AML-193 (cell line): Measurements from ENCODE around the gene UBASH3A.

Experiments
- DNase-seq, 2 experiments: peaks; one replicate each; lab custom pipeline; 2025; lab: John Stamatoyannopoulos, UW

UBASH3A gene

GRCh38 chr21:42403611-42404231, at the start of gene UBASH3A:
TSS of gene UBASH3A (plus strand) at chr21:42403902. CDS start at chr21:42403946, 44 bp downstream.
- no peak for DNase-seq

GRCh38 chr21:42356046-42356445, 47.7 kb upstream of the UBASH3A start:
- no peak for DNase-seq

- DNase-seq, result no peak
Measured at GRCh38 chr21:42356650-42357049, 47.1 kb upstream of the UBASH3A start.

GRCh38 chr21:42357307-42357706, 46.4 kb upstream of the UBASH3A start:
- no peak for DNase-seq

GRCh38 chr21:42358261-42358660, 45.4 kb upstream of the UBASH3A start:
- DNase-seq, result no peak

GRCh38 chr21:42358937-42359336, 44.8 kb upstream of the UBASH3A start:
- DNase-seq, result no peak

GRCh38 chr21:42360317-42360716, 43.4 kb upstream of the UBASH3A start:
- DNase-seq, result no peak

GRCh38 chr21:42361286-42361685, 42.4 kb upstream of the UBASH3A start:
- DNase-seq, result no peak

GRCh38 chr21:42362198-42362597, 41.5 kb upstream of the UBASH3A start:
- DNase-seq, result no peak

- no peak for DNase-seq
Measured at GRCh38 chr21:42362700-42363099, 41.0 kb upstream of the UBASH3A start.

GRCh38 chr21:42363312-42363711, 40.4 kb upstream of the UBASH3A start:
- DNase-seq, result no peak

- no peak for DNase-seq
Measured at GRCh38 chr21:42364304-42364865, 39.3 kb upstream of the UBASH3A start.

- no peak for DNase-seq
Measured at GRCh38 chr21:42365770-42366169, 37.9 kb upstream of the UBASH3A start.

GRCh38 chr21:42366292-42367010, 37.3 kb upstream of the UBASH3A start, which contains the start of gene TFF1:
TSS of gene TFF1 (minus strand) at chr21:42366535. CDS start at chr21:42366495, 40 bp downstream.
- DNase-seq, result no peak

- no peak for DNase-seq
Measured at GRCh38 chr21:42367367-42368165, 36.1 kb upstream of the UBASH3A start.

- DNase-seq, result no peak
Measured at GRCh38 chr21:42369821-42370220, 33.9 kb upstream of the UBASH3A start.

- no peak for DNase-seq
Measured at GRCh38 chr21:42370894-42371654, 32.6 kb upstream of the UBASH3A start.

- DNase-seq, result no peak
Measured at GRCh38 chr21:42373196-42373907, 30.4 kb upstream of the UBASH3A start.

- no peak for DNase-seq
Measured at GRCh38 chr21:42373908-42374455, 29.7 kb upstream of the UBASH3A start.

- DNase-seq, result no peak
Measured at GRCh38 chr21:42374457-42374856, 29.2 kb upstream of the UBASH3A start.
